NB4 (cell line): ENCODE results near the gene CFAP298.

ENCODE experiments used
- CTCF ChIP-seq: IDR thresholded peaks from one replicate; pipeline ENCODE4 v1.5.1; 2012; ENCODE audit warnings: low read depth, low read length
- POLR2A ChIP-seq: IDR thresholded peaks from 2 replicates; pipeline ENCODE4 v1.6.1; 2011; ENCODE audit warnings: mild to moderate bottlenecking; ENCODE audit not compliant: insufficient read length; ENCODE audit errors: extremely low read depth

GRCh38 chr21:32603131-32603530, 9.0 kb downstream of the CFAP298 start:
- no peak for TF ChIP-seq CTCF
- TF ChIP-seq POLR2A = no peak
